Measurements from ENCODE around the gene GM2A.
"Not testable (repeated sequence)": the region's sequence is repeated elsewhere in the genome, so short reads cannot be mapped to it uniquely, and the experiment has no call there.

The GM2A gene

DNA sequence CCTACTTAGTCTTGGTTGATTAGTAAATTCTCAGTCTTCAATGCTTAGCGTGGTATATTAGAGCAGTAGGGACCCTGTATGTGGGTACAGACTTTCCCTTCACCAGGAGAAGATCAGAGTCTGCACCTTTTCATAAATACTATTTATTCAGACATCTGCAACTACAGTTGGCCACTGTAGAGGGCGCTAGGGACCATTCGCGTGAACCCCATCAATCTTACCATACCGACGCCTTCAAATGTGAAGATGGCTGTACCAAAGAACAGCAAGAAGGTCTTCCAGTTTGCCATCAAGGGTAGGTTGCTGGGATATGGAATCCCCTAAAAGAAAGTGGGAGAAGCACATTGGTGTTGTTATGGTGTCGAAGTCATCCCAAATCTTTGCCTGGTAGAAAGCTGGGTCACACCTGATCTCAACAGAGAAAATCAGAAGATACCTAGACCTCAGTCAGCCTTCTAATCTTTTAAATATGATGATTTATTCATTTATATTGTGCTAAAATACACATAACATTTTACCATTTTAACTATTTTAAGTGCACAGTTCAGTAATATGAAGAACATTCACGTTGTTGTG lies 31.5 kb downstream of the GM2A start:
- DNase-seq (ENCODE audit: insufficient read length, low spot score) = no peak
- no peak for FAIRE-seq

DNA sequence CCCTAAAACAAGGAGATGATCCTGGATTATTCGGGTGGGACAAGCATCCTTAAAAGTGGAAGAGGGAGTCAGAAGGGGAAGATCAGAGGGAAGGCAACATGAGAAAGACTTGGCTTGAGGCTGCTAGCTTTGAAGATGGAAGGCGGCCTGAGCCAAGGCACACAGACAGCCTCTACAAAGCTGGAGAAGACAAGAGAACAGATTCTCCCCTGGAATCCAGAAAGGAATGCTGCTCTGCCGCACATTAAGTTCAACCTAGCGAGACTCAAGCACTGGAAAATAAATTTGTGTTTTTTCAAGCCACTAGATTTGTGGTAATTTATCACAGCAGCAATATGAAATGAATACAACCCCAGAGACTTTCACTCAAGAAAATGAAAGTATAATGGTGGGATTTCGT lies 32.7 kb downstream of the GM2A start:
- FAIRE-seq (no peak), DNase-seq (ENCODE audit: insufficient read length, low spot score) (no peak)

DNA sequence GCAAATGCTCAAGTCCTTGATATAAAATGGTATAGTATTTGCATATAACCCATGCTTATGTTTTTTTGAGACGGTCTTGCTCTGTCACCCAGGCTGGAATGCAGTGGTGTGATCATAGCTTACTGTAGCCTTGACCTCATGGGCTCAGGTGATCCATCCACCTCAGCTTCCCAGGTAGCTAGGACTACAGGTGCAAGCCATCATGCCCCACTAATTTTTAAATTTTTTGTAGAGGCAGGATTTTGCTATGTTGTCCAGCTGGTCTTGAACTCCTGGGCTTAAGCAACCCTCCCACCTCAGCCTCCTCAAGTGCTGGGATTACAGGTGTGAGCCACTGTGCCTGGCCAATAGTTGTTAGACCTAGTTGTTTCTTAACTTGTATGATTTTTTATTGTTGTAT lies 33.3 kb downstream of the GM2A start:
- FAIRE-seq (no peak), DNase-seq (ENCODE audit: insufficient read length, low spot score) (no peak)

DNA sequence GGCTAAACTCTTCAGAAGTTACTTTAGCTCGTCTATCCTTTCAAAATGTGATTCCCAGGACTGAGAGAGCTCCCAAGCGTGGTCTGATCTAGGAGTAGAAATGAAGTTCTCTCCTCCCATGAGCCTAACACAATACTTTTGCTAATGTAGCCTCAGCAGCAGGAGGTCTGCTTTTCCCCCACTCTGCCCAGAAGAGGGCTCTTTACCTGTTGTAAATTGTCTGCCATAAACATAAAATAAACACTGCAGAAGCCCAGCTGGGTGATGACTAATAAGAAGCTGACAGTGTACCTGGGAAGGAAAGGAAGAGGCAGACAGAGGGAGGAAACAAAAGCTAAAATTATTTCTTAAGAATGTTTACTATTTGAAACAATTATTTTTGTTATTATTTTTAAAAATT lies 35.2 kb downstream of the GM2A start:
- FAIRE-seq (peak; percentile 63), DNase-seq (ENCODE audit: insufficient read length, low spot score) (no peak)

DNA sequence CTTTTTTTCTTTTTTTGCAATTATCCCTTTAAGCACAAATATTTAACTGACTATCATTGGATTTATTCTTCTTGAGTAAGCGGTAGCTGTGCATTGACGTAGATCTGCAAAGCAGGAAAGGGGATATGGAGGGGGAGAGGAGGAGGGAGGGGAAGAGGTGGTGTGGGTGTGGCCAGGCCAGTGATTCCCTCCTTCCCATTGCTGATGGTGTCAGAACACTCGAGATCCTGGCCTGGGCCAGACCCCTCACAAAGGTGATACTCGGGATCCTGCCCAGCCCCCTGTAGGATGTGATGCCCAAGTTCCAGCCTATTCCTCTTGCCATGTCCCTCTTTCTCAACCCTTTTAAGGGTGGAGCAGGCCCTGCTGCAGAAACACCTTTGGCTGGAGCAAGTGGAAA lies 40.6 kb downstream of the GM2A start:
- DNase-seq (ENCODE audit: insufficient read length, low spot score) (no peak), FAIRE-seq (no peak)

DNA sequence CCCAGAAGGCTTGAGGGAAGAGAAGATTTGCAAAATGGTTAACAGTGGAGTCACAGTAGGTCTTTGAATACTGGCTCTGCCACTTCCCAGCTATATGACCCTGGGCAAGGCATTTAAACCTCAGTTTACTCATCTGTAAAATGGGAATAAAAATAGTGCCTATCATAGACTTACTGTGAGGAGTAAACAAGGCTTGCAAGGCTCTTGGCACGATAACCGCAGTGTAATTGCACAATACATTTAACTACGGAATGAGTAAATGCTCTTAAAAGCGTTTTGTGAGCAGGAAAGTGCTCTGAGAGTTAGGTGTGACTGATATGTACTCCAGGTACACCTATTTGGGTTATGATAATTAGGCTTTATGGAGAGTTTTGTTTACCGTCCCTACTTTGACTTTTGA lies 42.2 kb downstream of the GM2A start:
- DNase-seq (ENCODE audit: insufficient read length, low spot score) (no peak), FAIRE-seq (no peak)

DNA sequence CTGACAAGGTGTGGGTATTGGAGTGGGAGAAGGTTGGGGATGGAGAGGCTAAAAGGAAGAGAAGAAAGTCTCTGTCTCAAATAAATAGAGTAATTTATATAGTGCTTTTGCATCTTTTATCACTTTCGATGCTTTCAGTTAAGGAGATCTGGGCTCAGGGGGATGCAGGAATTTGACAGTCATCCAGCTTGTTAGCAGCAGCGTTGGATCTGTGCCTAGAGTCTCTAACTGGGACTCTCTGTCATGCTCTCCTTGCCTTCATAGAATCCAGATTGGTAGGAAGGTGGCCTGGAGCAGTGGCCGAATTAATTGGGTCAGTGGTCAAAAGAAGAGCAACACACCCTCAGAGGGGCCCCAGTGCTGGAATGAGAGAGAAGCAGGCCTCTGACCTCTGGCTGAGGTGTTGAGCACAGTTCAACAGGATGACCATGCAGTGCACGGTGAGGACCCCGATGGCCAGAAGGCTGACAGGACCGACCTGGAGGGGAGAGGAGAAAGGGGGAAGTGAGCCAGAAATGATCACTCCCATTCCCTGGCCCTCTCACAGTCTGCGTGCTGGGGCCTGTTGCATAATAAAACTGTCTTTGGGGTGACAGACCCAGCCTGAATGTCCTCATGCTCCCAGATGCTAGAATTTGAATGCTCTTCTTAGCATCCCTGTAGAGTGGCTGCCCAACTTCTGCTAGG lies 42.9 kb downstream of the GM2A start:
- FAIRE-seq (no peak), DNase-seq (ENCODE audit: insufficient read length, low spot score) (no peak)

DNA sequence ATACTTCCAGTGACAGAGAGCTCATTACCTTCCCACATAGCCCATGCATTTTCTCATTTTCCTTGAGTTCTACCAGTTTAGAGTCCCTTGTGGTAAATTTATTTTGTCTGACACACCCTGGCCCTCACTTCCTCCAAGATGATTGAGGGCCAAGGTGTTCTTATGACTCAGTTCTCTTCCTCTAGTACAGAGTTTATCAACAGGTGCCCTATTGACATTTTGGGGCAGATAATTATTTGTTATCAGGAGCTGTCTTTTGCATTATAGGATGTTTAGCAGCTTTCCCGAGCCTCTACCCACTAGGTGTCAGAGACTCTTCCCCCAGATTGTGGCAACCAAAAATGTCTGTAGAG lies 43.5 kb downstream of the GM2A start:
- no peak for FAIRE-seq

DNA sequence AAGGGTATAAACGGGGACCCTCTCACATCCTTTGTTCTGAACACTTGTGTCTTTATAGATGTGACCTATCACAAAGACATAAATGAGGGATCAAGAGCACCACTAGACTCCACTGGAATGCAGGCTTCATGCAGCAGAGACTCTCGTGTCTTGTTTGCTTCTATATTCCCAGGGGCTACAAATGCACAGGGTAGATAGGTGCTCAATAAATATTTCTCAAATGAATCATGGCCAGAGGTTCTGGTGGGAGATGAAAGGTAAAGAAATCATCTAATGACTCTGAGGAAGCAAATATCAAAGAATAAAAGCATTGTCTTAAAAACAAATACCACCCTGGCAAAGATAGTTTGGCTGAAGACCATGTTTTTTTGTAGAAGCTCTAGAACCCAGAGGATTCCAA lies 44.0 kb downstream of the GM2A start:
- DNase-seq (ENCODE audit: insufficient read length, low spot score) (no peak), FAIRE-seq (no peak)

More for the DNA sequence above, 43.5 kb downstream of the GM2A start:
- DNase-seq (ENCODE audit: insufficient read length, low spot score) = no peak

DNA sequence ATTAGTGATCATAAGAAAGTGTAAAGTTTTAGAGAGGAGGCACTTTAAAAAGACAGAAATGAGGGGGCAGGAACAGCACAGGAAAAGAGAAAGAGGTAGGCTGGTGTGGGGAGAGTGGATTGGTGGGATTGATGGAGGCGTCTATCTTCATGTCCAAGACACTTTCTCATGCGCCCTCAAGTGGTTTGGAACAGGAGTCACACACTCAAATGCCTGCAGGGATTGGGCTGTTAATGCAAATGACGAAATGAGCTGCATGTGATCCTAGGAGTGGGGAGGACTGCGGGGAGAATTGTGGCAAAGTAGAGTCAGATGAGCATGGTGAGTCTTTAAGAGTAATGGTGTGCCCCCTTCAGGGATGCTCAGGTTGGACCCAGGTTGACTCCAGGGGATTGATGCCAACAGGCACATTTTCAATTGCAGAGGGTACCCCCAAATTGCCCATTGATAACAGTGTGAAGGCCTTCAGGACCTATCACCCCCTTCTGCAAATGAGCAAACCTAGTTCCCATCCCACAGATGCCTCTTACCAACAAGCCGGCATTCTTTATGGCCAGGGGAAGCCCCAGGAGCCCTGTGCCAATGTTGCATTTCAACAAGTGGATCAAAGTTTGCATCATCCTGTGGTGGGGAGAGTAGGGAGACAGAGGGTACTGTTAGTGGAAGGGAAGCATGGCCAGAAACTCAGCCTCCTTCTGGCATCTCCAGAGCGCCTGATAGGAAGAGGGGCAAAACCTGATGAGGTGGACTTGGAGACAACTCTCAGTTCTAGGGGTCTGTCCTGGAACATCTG lies 45.3 kb downstream of the GM2A start:
- FAIRE-seq (no peak), DNase-seq (ENCODE audit: insufficient read length, low spot score) (no peak)

DNA sequence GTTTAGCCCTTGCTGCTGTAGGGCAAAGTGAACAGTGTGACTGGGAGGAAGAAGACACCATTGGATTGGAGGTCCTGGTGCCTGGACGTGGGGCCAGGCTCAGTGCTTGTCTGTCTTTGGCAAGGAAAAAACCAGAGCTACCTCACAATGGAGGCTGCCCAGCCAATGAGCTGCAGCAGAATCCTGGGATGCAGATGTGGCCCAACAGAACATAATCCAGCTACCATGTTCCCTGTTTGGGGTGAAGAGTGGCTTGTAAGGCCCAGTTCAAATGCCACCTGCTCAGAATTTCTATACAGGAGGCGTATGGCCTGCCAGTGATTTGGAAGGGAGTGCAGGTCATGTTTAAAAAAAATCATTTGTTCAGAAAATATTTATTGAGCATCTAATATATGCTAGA lies 50.7 kb downstream of the GM2A start, which contains the start of gene SLC36A3:
Gene SLC36A3 (minus strand): TSS at position 101 of the 400 bp plus-strand sequence. CDS start 412 bp downstream, outside the sequence.
- no peak for FAIRE-seq
- no peak for DNase-seq (ENCODE audit: insufficient read length, low spot score)

DNA sequence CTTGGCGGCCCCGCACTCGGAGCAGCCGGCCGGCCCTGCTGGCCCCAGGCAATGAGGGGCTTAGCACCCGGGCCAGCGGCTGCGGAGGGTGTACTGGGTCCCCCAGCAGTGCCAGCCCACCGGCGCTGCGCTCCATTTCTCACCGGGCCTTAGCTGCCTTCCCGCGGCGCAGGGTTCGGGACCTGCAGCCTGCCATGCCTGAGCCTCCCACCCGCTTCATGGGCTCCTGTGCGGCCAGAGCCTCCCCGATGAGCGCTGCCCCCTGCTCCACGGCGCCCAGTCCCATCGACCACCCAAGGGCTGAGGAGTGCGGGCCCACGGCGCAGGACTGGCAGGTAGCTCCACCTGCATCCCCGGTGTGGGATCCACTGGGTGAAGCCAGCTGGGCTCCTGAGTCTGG lies 56.3 kb downstream of the GM2A start:
- not testable (repeated sequence) for FAIRE-seq; DNase-seq (ENCODE audit: insufficient read length, low spot score)

DNA sequence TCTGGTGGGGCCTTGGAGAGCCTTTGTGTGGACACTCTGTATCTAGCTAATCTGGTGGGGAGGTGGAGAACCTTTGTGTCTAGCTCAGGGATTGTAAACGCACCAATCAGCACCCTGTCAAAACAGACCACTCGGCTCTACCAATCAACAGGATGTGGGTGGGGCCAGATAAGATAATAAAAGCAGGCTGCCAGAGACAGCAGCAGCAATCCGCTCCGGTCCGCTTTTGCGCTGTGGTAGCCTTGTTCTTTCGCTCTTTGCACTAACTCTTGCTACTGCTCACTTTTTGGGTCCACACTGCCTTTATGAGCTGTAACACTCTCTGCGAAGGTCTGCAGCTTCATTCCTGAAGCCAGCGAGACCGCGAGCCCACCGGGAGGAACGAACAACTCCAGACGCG lies 56.8 kb downstream of the GM2A start:
- not testable (repeated sequence) for DNase-seq (ENCODE audit: insufficient read length, low spot score); FAIRE-seq

DNA sequence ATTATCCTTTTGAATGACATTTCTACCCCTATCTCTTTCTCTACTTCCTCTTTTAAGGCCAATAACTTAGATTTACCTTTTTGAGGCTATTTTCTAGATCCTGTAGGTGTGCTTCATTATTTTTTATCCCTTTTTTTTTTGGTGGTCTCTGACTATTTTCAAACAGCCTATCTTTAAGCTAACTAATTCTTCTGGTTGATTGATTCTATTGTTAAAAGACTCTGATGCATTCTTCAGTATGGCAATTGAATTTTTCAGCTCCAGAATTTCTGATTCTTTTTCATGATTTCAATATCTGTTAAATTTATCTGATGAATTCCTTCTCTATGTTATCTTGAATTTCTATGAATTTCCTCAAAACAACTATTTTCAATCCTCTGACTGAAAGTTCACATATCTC lies 57.9 kb downstream of the GM2A start:
- FAIRE-seq (no peak), DNase-seq (ENCODE audit: insufficient read length, low spot score) (no peak)

DNA sequence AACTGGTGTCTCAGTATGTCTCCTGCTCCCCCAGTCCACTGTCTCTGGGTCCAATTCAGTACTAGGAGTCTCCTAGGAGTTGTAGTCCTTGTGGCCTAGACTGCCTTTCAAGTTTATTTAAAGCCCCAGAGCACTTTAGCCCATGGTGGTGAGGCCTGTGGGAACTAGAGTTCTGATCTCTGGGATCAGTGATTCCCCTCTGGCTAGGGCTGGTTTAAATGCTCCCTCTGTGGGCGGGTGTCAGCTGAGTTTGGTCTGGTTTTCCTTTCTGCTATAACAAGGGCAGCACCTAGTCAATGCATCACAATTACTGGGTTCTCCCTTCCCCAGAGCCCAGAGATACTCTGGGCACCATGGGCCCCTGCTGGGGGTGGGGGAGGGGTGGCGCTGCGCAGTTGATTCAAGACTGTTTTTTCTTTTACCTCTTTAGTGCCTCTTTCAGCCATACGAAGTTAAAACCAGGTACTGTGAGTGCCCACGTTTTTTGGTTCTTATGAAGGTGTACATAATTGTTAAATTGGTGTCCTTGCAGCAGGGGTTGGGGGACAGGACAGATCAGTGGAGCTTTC lies 59.9 kb downstream of the GM2A start:
- no peak for FAIRE-seq
- no peak for DNase-seq (ENCODE audit: insufficient read length, low spot score)

DNA sequence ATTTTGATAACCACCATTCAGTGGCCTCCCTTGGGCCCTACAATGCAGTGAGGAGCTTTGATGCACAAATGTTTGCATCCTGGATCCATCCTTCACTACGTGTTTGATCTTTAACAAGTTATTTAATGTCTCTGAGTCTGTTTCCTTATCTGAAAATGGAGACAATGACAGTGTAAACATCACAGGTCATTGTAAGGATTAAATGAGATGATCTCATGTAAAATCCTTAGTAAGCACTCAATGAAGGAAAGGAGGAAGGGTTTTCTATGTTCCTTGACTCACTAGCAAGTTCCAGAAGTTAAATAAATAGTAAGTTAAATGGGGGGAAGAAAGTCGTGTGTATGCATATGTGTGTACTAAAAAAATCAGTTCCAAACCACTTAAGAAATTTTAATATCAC lies 60.4 kb downstream of the GM2A start:
- no peak for FAIRE-seq
- no peak for DNase-seq (ENCODE audit: insufficient read length, low spot score)

DNA sequence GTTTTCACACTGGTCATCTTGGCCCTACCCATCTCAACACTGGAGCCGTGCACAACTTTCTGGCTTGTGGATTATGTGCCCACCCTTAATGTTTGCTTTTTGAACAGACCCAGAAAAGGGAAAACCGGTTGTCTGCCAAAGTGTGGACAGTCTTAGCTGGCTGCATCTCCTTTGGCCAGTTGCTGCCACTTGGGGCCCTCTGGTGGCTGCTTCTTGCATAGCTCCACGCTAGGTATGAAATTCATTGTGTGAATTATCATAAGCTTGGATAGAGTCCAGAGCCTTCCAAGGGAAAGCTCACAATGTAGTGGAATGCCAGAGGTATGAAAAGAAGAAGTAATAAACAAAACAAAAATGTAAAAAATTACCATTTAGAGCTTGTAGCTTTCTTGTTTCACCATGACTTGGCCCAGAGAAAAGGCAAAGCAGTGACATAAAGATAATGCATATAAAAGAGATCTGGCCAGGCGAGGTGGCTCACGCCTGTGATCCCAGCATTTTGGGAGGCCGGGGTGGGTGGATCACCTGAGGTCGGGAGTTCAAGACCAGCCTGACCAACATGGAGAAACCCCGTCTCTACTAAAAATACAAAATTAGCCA lies 63.1 kb downstream of the GM2A start:
- DNase-seq (ENCODE audit: insufficient read length, low spot score) = peak; percentile 82
- FAIRE-seq = peak; percentile 98

DNA sequence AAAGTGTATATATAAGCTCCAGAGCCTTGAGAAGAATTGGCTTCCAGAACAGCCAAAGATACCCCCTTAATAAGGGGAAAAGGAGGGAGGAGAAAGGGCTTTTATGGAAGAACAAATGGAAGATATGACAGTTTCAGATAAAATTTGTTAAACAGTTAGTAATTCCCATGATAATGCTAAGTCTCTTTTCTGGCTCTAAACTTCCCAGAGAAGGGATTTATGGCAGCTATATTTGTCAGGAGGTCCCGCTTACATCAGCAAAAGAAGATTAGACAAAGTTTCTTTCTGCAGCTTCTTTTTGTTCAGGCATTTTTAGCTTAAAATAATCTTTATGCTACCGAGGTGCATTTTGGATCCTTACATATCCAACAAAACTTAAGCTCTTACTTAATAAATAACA lies 64.9 kb downstream of the GM2A start:
- DNase-seq (ENCODE audit: insufficient read length, low spot score) (no peak), FAIRE-seq (no peak)

DNA sequence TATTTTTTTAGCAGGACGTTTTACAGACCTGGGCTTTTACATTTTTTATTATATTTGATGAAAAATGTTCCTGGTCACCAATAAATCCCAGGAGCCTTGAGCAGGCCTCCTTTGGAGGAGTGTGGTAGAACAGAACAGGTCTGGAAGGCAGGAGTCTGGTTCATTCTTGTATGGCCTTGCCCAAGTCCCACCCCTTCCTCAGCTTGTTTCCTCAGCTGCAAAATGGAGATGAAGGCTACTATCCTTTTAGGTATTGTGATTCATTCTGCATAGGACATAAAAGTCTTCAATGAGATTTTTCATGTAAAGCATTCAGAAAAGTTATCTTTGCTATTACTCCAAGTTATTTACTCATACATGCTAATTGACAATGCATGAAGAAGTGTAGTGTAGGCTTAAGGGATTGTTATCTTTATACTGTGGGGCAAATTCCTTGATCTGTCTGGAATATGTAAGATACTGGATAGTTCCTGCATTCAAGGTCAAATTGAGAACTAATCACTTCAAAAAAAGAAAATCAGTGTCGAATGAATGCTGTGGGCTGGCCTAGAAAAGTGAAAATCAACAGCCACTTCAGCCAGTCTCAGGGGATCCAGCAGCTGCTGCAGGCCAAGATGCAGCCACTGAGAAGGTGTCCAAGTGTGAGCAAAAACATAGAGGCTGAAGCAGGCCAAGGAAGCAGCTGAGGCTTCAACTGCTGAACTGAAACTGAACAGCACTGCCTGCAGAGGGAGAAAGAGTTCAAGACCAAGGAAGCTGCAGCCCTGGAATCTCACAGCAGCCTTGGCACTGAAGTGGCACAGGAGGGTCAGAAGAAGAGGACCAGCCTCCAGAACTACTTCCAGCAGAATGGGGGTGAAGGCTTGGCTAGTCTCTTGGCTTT lies 66.1 kb downstream of the GM2A start:
- peak; percentile 28 for DNase-seq (ENCODE audit: insufficient read length, low spot score)
- FAIRE-seq = peak; percentile 42
